Left forelimb (tissue), 1 donor: ENCODE measurements around the gene LMTK3.
A peak's percentile ranks its signal among the peaks of the same experiment; 100 is the strongest.

Experiments used
- DNase-seq: peaks from one replicate; pipeline ENCODE4 v3.0.0-alpha.2; 2018; ENCODE audit warnings: low spot score

Gene LMTK3

DNA sequence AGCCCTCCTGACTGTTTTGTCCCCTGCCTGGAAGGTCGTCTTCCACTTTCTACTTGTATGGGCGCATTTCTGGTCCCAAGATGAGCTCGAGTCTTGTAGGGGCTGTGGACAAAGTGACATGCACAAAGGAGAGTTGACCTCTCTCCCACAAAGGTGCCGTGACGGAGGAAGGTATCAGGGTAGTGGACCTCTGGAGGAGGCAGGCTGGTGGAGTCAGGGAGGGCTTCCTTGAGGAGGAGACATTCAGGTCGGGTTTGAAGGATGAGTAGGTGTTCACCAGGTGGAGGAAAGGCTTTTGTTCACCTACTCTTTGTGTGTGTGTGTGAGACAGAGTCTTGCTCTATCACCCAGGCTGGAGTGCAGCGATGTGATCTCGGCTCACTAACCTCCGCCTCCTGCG lies 40.8 kb downstream of the LMTK3 start:
- no peak for DNase-seq

DNA sequence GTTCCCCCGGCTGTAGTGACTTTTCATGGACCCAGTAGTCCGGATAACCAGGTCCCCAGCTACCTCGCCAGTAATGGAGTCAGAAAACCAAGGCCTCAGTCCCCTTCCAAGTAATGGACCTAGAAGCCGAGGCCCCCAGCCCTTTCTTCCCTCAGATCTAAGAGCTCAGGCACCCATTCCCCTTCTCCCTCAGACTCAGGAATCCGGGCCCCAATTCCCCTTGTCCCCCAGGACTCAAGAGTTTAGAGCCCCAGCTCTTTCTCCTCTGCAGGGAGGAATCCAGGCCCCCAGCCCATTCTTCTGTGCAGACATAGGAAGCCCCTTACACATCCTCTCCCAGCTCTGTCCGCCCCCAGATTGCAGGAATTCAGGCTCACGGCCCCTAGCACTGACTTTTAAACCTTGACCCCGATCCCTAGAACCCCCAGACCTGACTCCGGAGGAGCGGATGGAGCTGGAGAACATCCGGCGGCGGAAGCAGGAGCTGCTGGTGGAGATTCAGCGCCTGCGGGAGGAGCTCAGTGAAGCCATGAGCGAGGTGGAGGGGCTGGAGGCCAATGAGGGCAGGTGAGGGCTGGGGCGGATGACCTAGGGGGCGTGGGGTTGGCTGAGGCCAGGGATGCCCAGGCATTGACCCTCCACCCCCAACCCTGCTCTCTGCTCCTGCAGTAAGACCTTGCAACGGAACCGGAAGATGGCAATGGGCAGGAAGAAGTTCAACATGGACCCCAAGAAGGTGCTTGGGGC lies 41.5 kb downstream of the LMTK3 start:
- no peak for DNase-seq

DNA sequence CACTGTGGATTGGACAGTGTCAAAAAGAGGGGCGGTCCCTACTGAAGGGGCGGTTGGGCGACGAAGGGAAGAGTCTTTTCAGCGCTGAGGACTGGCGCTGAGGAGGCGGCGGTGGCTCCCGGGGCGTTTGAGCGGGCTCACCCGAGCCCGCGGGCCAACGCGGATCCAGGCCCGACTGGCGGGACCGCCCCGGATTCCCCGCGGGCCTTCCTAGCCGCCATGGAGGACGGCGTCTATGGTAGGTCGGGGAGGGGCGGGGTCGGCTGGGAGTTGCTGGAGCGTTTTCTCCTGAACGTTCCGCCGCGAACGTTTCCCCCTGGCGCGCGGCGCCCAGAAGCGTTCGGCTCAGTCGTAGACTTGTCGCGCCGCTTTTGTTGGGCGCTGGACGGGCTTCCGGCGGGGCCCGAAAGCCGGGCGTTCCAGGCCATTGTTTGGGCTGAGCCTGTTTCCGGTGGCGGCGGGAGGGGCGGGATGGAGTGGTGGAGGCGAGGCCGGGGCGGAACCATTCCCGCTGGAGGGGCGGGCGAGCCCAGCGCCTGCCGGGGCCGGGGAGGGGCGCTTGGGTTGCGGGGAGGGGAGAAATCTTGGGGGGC lies 42.2 kb downstream of the LMTK3 start, which contains the start of gene CYTH2:
Gene CYTH2, plus strand, starts transcription at position 81 of the 593 bp plus-strand sequence. Its CDS starts 139 bp downstream, at position 220.
- peak; percentile 92 for DNase-seq

DNA sequence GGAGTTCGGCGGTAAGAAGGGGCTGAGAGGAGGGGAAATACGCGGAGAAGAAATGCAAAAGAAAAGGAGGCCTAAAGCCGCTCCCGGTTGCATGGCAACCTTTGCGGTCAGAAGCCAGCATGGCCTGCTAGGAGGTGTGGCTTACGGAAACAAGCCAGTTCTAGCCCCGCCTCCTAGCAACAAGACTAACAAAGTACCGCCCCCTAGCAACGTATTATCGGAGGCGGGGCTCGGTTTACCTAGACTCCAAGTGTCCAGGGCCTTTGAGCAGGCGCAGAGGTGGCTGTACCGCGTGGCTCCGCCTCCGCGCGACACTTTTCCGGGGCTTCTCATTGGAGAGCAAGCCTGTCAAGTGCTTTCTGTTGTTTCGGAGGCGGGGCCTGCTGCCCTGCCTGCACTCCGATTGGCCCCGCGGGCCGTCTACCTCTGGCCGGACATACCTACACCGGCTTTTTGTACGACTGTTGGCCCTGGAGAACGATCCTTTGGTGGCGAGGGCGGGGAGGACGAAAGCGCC lies 42.8 kb downstream of the LMTK3 start:
- DNase-seq: peak; percentile 99

DNA sequence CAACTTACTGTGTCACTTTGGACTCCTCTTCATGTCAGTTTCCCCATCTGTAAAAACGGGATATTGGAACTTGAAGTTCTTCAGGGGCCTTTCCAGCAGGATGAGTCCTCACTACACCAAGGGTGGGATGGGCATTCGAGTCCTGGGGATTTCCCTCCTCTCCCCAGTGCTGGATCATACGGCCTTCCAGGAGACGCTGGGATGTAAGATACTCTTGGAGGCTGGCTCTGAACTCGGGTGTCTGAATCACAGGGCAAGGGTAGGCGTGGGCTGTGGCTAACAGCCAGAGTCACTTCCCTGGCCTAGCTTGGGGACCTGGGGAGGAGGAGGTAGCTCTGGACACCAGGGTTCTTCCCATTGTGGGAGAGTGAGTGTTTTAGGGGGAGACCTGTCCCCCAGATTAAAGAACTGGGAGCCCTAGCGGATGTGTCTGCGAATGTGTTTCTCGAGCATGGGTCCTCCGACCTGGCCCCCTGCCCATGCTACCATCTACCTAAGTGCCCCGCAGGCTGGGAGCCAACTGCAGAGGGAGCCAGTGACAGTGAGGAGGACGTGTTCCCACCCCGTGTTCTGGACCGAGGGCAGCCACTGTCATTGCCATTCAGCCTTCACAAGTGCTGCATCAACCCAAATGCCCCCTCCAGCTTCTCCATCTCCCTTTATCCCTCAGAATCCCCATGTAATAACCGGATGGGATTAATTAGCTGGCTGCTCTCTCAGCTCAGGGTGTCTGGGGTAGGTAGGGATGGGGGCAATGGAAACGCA lies 44.9 kb downstream of the LMTK3 start:
- no peak for DNase-seq

DNA sequence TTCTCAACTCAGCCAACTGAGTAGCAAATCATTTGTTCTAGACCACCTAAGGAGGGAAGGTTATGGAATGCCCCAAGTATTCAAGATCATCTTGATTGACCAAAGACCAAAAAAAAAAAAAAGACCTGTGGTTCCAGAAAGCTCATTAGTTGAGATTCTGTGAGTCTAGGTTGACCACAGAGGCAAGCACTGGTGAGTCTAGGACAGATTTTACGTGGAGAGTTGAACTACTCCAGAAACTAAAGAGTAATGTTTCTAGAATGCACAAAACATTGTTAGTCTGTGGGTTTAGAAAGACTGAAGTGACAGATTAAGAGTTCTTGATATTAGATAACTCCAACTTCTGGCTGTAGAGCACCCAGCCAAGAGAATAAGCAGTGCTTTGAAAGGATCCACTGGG lies 46.4 kb downstream of the LMTK3 start:
- no peak for DNase-seq

DNA sequence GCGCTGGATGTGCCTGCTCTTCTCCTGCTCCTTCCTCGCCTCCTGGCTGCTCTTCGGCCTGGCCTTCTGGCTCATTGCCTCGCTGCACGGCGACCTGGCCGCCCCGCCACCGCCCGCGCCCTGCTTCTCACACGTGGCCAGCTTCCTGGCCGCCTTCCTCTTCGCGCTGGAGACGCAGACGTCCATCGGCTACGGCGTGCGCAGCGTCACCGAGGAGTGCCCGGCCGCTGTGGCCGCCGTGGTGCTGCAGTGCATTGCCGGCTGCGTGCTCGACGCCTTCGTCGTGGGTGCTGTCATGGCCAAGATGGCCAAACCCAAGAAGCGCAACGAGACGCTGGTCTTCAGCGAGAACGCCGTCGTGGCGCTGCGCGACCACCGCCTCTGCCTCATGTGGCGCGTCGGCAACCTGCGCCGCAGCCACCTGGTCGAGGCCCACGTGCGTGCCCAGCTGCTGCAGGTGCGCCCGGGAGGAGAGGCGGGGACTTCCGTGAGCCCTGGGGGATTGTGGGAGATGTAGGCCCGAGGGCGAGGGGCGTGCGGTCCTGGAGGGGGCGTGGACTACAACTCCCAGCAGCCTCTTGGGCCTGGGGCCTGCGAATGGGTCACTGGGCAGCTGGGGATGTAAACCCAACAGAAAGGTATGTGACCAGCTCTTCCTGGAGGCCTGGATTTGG lies 49.5 kb downstream of the LMTK3 start:
- DNase-seq: no peak

DNA sequence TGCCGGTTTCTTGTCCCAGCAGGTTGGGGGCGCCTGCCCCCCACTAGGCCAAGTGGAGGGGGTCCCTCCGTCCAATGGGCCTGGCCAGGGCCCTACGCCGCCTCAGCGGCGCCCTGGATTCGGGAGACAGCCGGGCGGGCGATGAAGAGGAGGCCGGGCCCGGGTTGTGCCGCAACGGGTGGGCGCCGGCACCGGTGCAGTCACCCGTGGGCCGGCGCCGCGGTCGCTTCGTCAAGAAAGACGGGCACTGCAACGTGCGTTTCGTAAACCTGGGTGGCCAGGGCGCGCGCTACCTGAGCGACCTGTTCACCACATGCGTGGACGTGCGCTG lies 50.0 kb downstream of the LMTK3 start:
- no peak for DNase-seq

DNA sequence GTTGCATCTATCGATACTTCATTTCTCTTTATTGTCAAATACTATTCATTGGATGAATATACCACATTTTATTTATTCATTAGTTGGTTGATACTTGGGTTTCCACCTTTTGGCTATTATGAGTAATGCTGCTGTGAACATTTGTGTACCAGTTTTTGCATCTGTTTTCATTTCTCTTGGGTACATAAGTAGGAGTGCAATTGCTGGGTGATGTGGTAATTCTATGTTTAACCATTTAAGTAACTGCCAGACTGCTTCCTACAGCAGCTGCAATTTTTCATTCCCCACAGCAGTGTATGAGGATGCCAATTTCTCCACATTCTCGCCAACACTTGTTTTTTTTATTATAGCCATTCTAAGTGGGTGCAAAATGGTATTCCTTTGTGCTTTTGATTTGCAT lies 53.6 kb downstream of the LMTK3 start:
- no peak for DNase-seq

DNA sequence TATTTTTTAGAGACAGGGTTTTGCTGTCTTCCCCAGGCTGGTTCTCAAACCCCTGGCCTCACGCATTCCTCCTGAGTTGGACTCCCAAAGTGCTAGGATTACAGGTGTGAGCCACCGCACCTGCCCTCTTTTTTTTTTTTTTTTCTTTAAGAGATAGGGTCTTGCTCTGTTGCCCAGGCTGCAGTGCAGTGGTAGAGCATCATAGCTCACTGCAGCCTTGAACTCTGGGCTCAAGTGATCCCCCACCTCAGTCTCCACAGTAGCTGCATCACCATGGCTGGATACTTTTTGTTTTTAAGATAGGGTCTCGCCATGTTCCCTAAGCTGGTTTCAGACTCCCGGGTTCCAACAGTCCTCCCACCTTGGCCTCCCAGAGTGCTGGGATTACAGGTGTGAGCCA lies 54.8 kb downstream of the LMTK3 start:
- DNase-seq: no peak

DNA sequence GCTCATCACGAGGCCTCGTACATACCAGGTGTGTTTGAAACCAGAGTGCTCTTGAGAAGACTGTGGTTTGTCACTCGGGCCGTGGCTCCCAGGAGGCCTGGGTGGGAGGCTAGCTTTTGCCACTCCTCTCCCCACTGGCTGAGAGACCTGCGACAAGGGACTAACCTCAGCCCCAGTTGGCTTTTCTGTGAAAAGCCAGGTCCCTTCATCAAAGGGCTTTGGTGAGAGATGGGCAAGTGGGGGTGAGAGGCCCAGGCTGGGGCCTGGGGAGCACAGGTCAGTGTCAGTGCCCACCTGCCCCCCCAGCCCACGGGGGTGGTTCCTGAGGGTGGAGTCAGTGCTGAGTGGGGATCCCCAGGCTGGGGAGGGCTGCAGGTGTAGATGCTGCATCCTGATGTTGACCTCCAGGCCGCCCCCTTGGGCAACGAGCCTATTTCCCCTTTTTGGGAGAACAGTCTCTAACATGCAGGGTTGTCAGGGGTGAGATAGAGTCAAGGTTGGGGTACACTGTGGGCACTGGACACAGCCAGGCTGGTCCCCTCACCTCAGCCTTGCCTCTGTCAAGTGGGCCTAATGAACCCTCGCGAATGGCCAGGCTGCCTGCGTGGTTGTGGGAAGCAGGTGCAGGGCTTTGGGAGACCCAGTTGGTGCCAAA lies 55.6 kb downstream of the LMTK3 start:
- peak; percentile 65 for DNase-seq

DNA sequence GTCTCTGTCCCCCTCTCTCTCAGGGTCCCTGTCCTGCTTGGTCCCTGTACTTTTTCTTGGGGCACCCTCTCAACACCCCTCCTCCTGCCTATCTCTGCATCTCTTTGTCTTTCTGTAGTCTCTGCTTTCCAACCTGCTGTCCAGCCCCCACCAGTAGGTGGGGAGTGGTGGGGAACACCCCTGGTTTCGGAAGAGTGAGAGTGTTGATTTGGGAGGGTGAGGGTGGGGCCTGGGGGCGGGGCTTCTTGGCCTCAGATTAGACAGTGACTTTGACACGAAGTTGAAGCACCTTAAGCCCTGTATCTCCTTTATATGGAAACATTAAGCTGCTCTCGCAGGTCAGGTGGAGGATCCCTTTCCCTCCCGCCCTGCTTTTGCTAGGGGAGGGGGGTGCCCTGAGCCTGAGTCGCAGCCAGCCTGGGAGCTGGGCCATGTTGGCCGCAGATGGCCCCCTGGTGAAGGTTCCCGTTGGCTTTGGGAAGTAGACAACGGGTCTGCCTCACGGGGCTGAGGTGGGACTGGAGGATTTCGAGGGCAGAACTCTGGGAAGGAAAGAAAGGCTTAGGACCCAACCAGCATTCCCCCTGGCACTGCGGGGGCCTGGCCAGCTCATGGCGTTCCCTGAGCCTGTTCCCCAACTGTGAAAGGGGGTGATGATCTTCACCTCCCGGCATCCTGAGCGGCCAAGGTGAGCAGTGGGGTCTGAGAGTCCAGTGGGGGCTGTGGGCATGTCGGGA lies 56.3 kb downstream of the LMTK3 start, which contains the start of gene KCNJ14:
Gene KCNJ14, plus strand, starts transcription at position 404 of the 737 bp plus-strand sequence. CDS start 6,151 bp downstream, outside the sequence.
- DNase-seq: peak; percentile 57

DNA sequence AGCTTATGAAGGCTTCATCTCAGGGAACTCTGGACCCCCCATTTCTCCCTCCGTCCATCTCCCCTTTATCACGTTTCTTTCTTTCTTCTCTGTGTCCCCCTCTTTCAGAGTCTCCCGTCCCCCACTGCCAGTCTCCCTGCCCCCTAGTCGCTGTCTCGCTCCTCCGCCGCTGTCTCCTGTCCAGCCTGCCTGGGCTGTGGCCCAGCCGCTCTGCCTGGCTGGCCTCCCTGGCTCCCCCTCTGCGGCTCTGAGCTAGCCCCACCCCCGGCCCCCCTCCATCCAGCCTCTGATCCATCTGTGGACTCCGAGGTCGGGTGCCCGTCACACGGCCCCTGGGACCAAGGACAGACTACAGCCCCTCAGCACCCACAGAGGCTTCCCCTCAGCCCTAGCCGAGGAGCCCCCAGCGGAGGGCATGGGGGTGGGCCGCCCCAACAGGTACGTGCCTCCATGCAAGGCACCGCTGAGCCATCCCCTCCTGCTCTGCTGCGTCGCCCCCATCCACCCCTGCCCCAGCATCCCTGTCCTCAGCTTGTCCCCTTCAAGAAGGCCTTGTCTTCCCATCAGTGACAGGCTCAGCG lies 57.4 kb downstream of the LMTK3 start:
- no peak for DNase-seq

DNA sequence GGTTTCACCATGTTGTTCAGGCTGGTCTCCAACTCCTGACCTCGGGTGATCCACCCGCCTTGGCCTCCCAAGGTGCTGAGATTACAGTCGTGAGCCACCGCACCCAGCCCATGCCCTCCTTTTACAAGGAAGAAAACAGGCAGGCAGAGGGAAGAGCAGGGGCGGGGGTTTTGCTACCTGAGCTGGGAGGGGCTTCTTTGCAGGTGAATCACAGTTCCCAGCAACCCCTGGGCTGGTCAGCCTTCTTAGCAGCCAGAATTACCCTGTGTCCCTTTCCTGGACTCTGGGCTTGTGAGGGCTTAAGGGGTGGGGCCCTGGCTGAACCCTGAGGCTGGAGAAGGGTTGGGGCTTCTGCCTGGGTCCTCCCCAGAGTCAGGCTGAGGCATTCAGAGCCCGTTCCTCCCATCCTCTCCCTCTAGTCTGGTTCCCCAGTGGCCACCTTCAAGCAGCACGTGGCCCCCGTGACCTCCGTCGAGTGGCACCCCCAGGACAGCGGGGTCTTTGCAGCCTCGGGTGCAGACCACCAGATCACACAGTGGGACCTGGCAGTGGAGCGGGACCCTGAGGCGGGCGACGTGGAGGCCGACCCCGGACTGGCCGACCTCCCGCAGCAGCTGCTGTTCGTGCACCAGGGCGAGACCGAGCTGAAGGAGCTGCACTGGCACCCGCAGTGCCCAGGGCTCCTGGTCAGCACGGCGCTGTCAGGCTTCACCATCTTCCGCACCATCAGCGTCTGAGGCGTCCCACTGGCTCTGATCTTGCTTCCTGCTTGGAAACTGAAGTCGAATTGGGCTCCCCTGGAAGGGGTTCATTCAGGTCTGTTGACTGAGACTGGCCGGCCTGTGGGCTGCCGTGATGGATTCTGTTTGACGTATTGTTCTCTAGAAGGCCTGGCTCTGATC lies 59.1 kb downstream of the LMTK3 start:
- DNase-seq: no peak

DNA sequence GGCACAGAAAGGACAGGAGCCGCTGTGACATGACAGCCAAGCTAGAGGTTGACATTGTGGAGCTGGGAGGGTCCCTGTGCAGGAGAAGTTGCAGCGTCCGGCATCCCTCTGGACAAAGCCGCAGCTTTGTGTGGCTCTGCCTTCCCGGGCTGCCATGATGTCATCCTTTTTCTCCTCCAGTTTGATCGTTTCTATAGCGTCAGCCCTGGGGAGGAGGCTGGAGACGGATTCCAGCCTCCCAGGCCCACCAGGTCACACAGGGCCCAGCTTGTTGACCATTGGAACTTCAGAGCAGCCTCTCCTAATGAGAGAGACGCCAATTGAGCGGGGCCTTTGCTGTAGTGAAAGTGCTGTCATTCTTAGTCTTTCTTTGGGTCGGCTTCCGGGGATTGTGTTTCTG lies 60.0 kb downstream of the LMTK3 start:
- no peak for DNase-seq

DNA sequence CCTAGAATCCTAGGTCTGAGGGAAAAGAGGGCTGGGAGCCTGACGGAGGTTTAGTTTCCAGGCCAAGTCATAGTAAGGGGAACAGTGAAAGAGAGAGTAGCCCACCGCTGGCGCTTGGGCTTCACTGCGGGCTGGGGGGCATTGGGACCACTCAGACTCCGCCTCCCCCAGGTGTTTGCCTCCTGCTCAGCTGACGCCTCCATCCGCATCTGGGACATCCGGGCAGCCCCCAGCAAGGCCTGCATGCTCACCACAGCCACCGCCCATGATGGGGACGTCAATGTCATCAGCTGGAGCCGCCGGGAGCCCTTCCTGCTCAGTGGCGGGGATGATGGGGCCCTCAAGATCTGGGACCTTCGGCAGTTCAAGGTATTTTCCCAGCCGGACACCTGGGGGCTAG lies 60.8 kb downstream of the LMTK3 start:
- no peak for DNase-seq

DNA sequence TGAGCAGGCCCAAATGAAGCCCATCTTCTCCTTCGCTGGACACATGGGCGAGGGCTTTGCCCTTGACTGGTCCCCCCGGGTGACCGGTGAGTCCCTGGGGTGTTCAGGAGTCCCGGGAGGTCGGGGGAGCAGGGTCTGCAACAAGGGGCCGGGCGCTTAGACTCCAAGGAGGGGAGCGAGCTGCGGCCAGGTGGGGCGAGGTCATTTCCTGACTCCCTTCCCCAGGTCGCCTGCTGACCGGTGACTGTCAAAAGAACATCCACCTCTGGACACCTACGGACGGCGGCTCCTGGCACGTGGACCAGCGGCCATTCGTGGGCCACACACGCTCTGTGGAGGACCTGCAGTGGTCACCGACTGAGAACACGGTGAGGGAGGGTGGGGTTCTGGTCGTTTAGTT lies 61.2 kb downstream of the LMTK3 start:
- DNase-seq: no peak

DNA sequence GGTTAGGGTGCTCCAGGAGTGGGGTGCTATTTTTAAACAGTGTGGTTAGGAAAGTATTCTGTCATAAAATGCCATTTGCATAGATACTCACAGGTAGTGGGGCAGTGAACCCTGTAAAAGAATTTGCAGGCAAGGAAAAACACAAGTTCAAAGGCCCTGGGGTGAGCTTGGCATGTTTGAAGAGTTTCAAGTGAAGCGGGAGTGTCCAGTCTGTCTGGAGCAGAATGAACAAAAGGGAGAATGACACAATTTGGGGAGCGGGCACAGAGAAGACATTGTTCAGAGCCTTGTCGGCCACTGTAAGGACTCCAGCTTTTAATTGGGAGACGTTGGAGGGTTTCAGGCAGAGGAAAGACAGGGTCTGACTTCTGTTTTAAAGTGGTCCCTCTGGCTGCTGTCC lies 63.1 kb downstream of the LMTK3 start:
- no peak for DNase-seq

DNA sequence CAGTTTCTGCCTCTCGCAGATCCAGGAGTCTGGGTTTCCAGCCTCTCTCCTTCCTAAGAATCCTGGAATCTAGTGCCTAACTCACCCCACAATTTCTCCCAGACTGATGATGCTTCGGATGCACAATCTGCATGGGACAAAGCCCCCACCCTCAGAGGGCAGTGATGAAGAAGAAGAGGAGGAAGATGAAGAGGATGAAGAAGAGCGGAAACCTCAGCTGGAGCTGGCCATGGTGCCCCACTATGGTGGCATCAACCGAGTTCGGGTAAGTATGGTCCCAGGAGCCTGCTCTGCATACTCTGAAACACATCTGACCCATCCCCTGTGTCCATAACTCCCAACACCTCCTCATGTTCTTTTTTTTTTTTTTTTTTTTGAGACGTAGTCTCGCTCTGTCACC lies 65.1 kb downstream of the LMTK3 start:
- DNase-seq: no peak
